CD14-positive monocyte (primary cell): Measurements from ENCODE around the gene ZNF254. TPM values are rescaled to one million over a fixed set of nuclear protein-coding genes. Genes with fewer than 3 reads are reported as not detected.

ENCODE experiments used
- DNase-seq, 3 donors: peaks; one replicate each; pipeline ENCODE4 v3.0.0-alpha.2; 2011 to 2022
- H2AFZ ChIP-seq: 2 replicates; pipeline ENCODE4 v1.6.0; 2012; ENCODE audit warnings: mild to moderate bottlenecking, low read depth, low read length, inconsistent platforms; ENCODE audit not compliant: insufficient read depth, poor library complexity, severe bottlenecking
- H3K27ac ChIP-seq, 2 donors: 1 replicate in 1 of 2; 2 replicates in 1 of 2; pipeline ENCODE4 v1.5.1; 2012 to 2013; ENCODE audit warnings: low read length in 2 of 2, control low read depth in 1 of 2, inconsistent platforms in 1 of 2, low read depth in 1 of 2, mild to moderate bottlenecking in 1 of 2
- H3K27me3 ChIP-seq, 2 donors: one replicate each; pipeline versions ENCODE4 v1.6.0 to v1.6.1; 2011 to 2013; ENCODE audit warnings: low read length in 2 of 2; ENCODE audit not compliant: control insufficient read depth in 2 of 2, insufficient read depth in 2 of 2
- H3K36me3 ChIP-seq, 2 donors: replicated peaks in 1 of 2; 1 replicate in 1 of 2; 2 replicates in 1 of 2; pipeline versions ENCODE4 v1.5.1 to v1.6.1; 2012 to 2013; ENCODE audit warnings: low read length in 2 of 2, control low read depth in 1 of 2, inconsistent platforms in 1 of 2, mild to moderate bottlenecking in 1 of 2; ENCODE audit not compliant: insufficient read depth in 2 of 2, control insufficient read depth in 1 of 2
- H3K4me1 ChIP-seq, 2 donors: 1 replicate in 1 of 2; 2 replicates in 1 of 2; pipeline versions ENCODE4 v1.5.1 to v1.6.1; 2012 to 2013; ENCODE audit warnings: low read length in 2 of 2, control low read depth in 1 of 2, inconsistent platforms in 1 of 2, mild to moderate bottlenecking in 1 of 2, moderate library complexity in 1 of 2; ENCODE audit not compliant: insufficient read depth in 2 of 2, control insufficient read depth in 1 of 2
- H3K4me2 ChIP-seq: replicated peaks from 2 replicates; pipeline ENCODE3; 2012; ENCODE audit warnings: low read length, moderate library complexity, mild to moderate bottlenecking; ENCODE audit not compliant: poor library complexity, severe bottlenecking; ENCODE audit errors: extremely low read depth
- H3K4me3 ChIP-seq, 3 experiments: fragments of 200-600 bp in 1 of 3; sonication (generic) in 1 of 3; replicated peaks in 1 of 3; 1 replicate in 2 of 3; 2 replicates in 1 of 3; pipeline ENCODE4 v1.5.1; 2011 to 2013; ENCODE audit warnings: low read length in 3 of 3, mild to moderate bottlenecking in 3 of 3, control low read depth in 2 of 3, low read depth in 2 of 3, inconsistent platforms in 1 of 3, moderate library complexity in 1 of 3
- H3K79me2 ChIP-seq: 2 replicates; pipeline ENCODE4 v1.6.0; 2012; ENCODE audit warnings: mild to moderate bottlenecking, control low read depth, inconsistent platforms, low read length, moderate library complexity; ENCODE audit not compliant: insufficient read depth
- H3K9ac ChIP-seq: 2 replicates; pipeline ENCODE4 v1.6.0; 2017; ENCODE audit warnings: low read length, mild to moderate bottlenecking; ENCODE audit not compliant: insufficient read depth, poor library complexity, severe bottlenecking
- H3K9me3 ChIP-seq, 2 donors: replicated peaks in 1 of 2; 1 replicate in 1 of 2; 2 replicates in 1 of 2; pipeline versions ENCODE4 v1.5.1 to v1.6.1; 2012 to 2013; ENCODE audit warnings: low read length in 2 of 2, control low read depth in 1 of 2; ENCODE audit not compliant: control insufficient read depth in 1 of 2, insufficient read depth in 1 of 2
- H4K20me1 ChIP-seq: 2 replicates; pipeline ENCODE4 v1.6.0; 2012; ENCODE audit warnings: mild to moderate bottlenecking, low read length, control low read depth, moderate library complexity; ENCODE audit not compliant: insufficient read depth
- H3K27ac Mint-ChIP-seq, 7 donors: one replicate each; pipeline ENCODE4 v1.8.0; 2020; ENCODE audit warnings: mild to moderate bottlenecking in 7 of 7, mixed read lengths in 7 of 7, moderate library complexity in 6 of 7, inconsistent platforms in 2 of 7
- H3K27me3 Mint-ChIP-seq, 3 donors: one replicate each; pipeline ENCODE4 v1.8.0; 2021 to 2022; ENCODE audit warnings: low read depth in 3 of 3, mild to moderate bottlenecking in 3 of 3, mixed read lengths in 3 of 3, moderate library complexity in 3 of 3, inconsistent platforms in 1 of 3
- H3K36me3 Mint-ChIP-seq, 2 donors: one replicate each; pipeline ENCODE4 v1.8.0; 2020; ENCODE audit warnings: mixed read lengths in 2 of 2, inconsistent platforms in 1 of 2, mild to moderate bottlenecking in 1 of 2
- H3K4me1 Mint-ChIP-seq: one replicate; pipeline ENCODE4 v1.8.0; 2020; ENCODE audit warnings: mild to moderate bottlenecking, mixed read lengths
- H3K4me3 Mint-ChIP-seq, 2 donors: one replicate each; pipeline ENCODE4 v1.8.0; 2020; ENCODE audit warnings: mild to moderate bottlenecking in 2 of 2, mixed read lengths in 2 of 2, moderate library complexity in 1 of 2
- H3K9me3 Mint-ChIP-seq, 7 donors: one replicate each; pipeline ENCODE4 v1.8.0; 2020 to 2022; ENCODE audit warnings: mixed read lengths in 7 of 7, mild to moderate bottlenecking in 6 of 7, moderate library complexity in 6 of 7, inconsistent platforms in 2 of 7
- CTCF ChIP-seq: fragments of 200-600 bp; IDR thresholded peaks from one replicate; pipeline ENCODE4 v1.8.0; 2022; ENCODE audit warnings: antibody characterized with exemption, mild to moderate bottlenecking
- WGBS: methylation state at CpG from one replicate; pipeline ENCODE4 v1.1.5; 2013; ENCODE audit warnings: missing lambda C conversion rate; ENCODE audit not compliant: insufficient coverage; 5-methylcytosine and 5-hydroxymethylcytosine counted together
- intact Hi-C, 2 donors: fragments of 100-400 bp; cut with micrococcal nuclease; formaldehyde crosslinking; loops; one replicate each; pipeline versions ENCODE4 v1.15.0 to v1.15.1; 2023
- polyA plus RNA-seq, 3 donors: library from polyadenylated mRNA; depleted of rRNA in 1 of 3; unstranded in 2 of 3; stranded (reverse) in 1 of 3; fragments of 300-500 nt in 2 of 3; fragments of >200 nt in 1 of 3; fragmentation: Illumina TruSeq in 2 of 3; gene quantifications; 1 replicate in 2 of 3; 2 replicates in 1 of 3; pipeline ENCODE4 v1.2.3, GENCODE V29; 2012 to 2021

The ZNF254 gene
- polyA plus RNA-seq, 3 donors = 1.4 to 2.9 (median 1.7) TPM

GRCh38 chr19:24063295-24063694 is 23.7 kb upstream of the ZNF254 start:
- Histone ChIP-seq H3K79me2 (no peaks in the 10 kb centered on the region), H3K9me3 (no peaks in the 10 kb centered on the region), H2AFZ (no peak overlapping the region), H3K36me3 (peaks cover 22 to 60% of the 10 kb centered on the region in 2 donors), H4K20me1 (no peaks in the 10 kb centered on the region), H3K4me2 (no peak overlapping the region), H3K27ac (no peak overlapping the region), H3K4me3 (no peak overlapping the region), H3K9ac (no peak overlapping the region), H3K27me3 (no peaks in the 10 kb centered on the region), H3K4me1 (no peaks in the 10 kb centered on the region)
- no peak overlapping the region for H3K4me3 Mint-ChIP-seq
- no peaks in the 10 kb centered on the region for H3K4me1 Mint-ChIP-seq
- intact Hi-C loops = no loop called here
- H3K9me3 Mint-ChIP-seq = peaks cover 0 to 2% (median 0%) of the 10 kb centered on the region in 7 donors
- H3K27ac Mint-ChIP-seq = peak overlapping the region in 1 of 7 donors; percentile 25
- no peak for DNase-seq
- TF ChIP-seq CTCF = no peak
- WGBS = 92% methylated on average over 3 of the region's 5 CpGs
- H3K36me3 Mint-ChIP-seq = peaks cover 36 to 49% of the 10 kb centered on the region in 2 donors
- H3K27me3 Mint-ChIP-seq = no peaks in the 10 kb centered on the region

GRCh38 chr19:24064175-24064574 is 22.8 kb upstream of the ZNF254 start:
- peaks cover 30 to 50% of the 10 kb centered on the region in 2 donors for H3K36me3 Mint-ChIP-seq
- H3K27ac ChIP-seq = no peak overlapping the region
- H3K4me2 ChIP-seq = no peak overlapping the region
- H3K27me3 ChIP-seq = no peaks in the 10 kb centered on the region
- H3K27ac Mint-ChIP-seq = peak overlapping the region in 1 of 7 donors; percentile 25
- no peaks in the 10 kb centered on the region for H3K4me1 Mint-ChIP-seq
- no peaks in the 10 kb centered on the region for H3K9me3 ChIP-seq
- peaks cover 0 to 2% (median 0%) of the 10 kb centered on the region in 7 donors for H3K9me3 Mint-ChIP-seq
- H2AFZ ChIP-seq = no peak overlapping the region
- H3K36me3 ChIP-seq = peaks cover 15 to 51% of the 10 kb centered on the region in 2 donors
- DNase-seq = no peak
- no peaks in the 10 kb centered on the region for H3K79me2 ChIP-seq
- no peak overlapping the region for H3K4me3 ChIP-seq
- no peak for TF ChIP-seq CTCF
- H4K20me1 ChIP-seq = no peaks in the 10 kb centered on the region
- H3K4me1 ChIP-seq = no peaks in the 10 kb centered on the region
- WGBS = no CpG with 5 or more reads among the region's 1 CpG
- no peak overlapping the region for H3K9ac ChIP-seq
- intact Hi-C loops = no loop called here
- H3K27me3 Mint-ChIP-seq = no peaks in the 10 kb centered on the region
- H3K4me3 Mint-ChIP-seq = no peak overlapping the region
